ENCODE results near the gene RNASEH2A.

Gene RNASEH2A

DNA sequence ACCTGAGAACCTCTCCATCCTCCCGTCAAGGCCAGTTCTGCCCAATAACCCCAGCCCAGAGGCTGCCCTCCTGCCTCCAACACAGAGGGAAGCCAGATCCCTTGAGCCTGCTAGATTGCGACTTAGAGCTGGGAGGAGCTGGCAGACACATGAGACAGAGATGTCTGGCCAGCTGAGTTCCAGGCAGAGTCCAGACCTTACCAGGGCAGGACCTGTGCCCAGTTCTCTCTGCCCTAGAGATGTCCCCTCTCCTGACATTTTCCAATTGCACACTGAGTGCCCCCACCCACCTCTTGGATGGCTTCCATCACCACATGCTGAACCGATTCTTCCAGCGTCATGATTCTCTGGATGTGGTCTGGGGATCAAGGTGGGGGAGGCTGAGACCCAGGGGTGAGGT, 34.1 kb upstream of the RNASEH2A start:
- Histone ChIP-seq H3K9me3 (ENCODE audit: control insufficient read depth, low read length) (no peaks in the 10 kb centered on the region), H3K4me3 (ENCODE audit: extremely low read depth, insufficient read depth, low read length, poor library complexity, severe bottlenecking) (no peak overlapping the region), H3K4me1 (ENCODE audit: control insufficient read depth, insufficient read depth, low read length, poor library complexity, severe bottlenecking) (peaks cover 16% of the 10 kb centered on the region), H3K36me3 (ENCODE audit: control insufficient read depth, insufficient read depth, low read length) (peaks cover 7% of the 10 kb centered on the region), H3K27ac (ENCODE audit: low read depth, low read length, severe bottlenecking) (no peak overlapping the region)
- 86 to 100% methylated on average over 1 of the region's 4 CpGs for WGBS, 2 experiments (ENCODE audit: insufficient coverage in 2 of 2)

DNA sequence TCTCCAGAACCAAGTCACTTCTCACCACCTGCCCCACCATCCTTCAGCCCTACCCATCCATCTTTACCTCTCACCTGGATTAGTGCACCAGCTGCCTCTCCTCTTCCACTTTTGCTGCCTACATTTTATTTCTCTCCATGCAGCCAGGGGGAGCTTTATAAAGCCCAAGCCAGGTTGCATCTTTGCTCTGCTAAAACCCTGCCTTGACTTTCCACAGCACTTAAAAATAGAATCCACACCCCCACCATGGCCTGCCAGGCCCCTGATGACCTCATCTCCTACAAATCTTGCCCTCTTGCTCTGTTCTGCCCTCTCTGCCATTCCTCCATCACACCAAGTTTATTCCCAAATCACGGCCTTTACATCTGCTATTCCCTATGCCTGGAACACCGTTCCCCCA, 32.8 kb upstream of the RNASEH2A start:
- H3K4me1 ChIP-seq (ENCODE audit: control insufficient read depth, insufficient read depth, low read length, poor library complexity, severe bottlenecking) = peaks cover 19% of the 10 kb centered on the region
- 96 to 98% methylated on average over 2 of the region's 2 CpGs for WGBS, 2 experiments (ENCODE audit: insufficient coverage in 2 of 2)
- peaks cover 7% of the 10 kb centered on the region for H3K36me3 ChIP-seq (ENCODE audit: control insufficient read depth, insufficient read depth, low read length)
- no peak overlapping the region for H3K4me3 ChIP-seq (ENCODE audit: extremely low read depth, insufficient read depth, low read length, poor library complexity, severe bottlenecking)
- no peak overlapping the region for H3K27ac ChIP-seq (ENCODE audit: low read depth, low read length, severe bottlenecking)
- no peaks in the 10 kb centered on the region for H3K9me3 ChIP-seq (ENCODE audit: control insufficient read depth, low read length)

DNA sequence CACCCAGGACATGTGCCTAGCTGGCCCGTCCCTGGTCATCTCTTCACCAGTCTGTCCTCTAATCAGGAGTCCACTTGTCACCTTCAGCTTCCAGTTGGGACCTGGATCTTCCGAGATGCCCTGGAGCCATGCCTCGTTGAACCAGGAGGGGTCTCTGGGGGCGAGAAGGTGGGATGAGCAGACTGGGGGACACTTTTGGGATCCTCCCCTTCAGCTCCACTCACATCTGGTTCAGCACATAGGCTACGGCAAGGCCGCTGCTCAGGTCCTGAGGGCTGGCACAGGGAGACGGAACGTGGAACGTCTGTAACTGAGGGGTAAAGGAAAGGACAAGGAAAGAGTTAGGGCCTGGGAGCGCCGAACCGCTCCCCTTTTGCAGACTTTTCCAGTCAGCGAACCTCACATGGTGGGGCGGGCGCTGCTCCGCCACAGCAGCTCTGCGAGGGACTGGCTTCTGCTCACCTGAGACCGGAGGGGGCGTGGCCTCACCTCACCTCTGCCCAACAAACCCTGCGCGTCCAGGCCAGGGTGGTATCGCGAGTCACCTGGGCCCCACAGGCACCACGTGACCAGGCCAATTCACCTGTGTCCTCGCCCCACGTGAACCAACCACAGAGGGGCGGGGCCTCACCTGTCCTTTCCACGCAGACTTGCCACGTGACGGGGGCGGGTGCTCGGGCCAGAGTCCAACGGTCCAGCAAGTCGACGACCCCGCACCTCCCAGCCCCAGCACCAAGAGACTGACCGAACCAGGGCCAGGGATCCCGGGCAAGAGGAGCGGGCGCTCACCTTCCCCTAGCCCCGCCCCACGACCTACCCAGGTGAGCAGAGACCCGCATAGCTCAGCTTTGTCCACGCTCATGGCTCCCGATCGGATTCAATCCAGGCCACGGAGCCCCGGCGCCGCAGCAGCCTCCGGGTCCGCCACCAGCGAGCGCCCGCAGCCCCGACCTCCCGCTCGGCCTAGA, 31.5 kb upstream of the RNASEH2A start, which contains the start of gene HOOK2:
Gene HOOK2 (minus strand): TSS at position 965 of the 968 bp plus-strand sequence. CDS start 103 bp downstream, at position 862.
- Histone ChIP-seq H3K4me1 (ENCODE audit: control insufficient read depth, insufficient read depth, low read length, poor library complexity, severe bottlenecking) (peaks cover 31% of the 10 kb centered on the region), H3K27ac (ENCODE audit: low read depth, low read length, severe bottlenecking) (no peak within 1 kb of the TSS), H3K9me3 (ENCODE audit: control insufficient read depth, low read length) (no peaks in the 10 kb centered on the region), H3K36me3 (ENCODE audit: control insufficient read depth, insufficient read depth, low read length) (peaks cover 7% of the 10 kb centered on the region), H3K4me3 (ENCODE audit: extremely low read depth, insufficient read depth, low read length, poor library complexity, severe bottlenecking) (peak within 1 kb of the TSS; percentile 57)
- WGBS, 2 experiments (ENCODE audit: insufficient coverage in 2 of 2) = 24 to 31% methylated on average over 40 to 41 of the region's 58 CpGs

DNA sequence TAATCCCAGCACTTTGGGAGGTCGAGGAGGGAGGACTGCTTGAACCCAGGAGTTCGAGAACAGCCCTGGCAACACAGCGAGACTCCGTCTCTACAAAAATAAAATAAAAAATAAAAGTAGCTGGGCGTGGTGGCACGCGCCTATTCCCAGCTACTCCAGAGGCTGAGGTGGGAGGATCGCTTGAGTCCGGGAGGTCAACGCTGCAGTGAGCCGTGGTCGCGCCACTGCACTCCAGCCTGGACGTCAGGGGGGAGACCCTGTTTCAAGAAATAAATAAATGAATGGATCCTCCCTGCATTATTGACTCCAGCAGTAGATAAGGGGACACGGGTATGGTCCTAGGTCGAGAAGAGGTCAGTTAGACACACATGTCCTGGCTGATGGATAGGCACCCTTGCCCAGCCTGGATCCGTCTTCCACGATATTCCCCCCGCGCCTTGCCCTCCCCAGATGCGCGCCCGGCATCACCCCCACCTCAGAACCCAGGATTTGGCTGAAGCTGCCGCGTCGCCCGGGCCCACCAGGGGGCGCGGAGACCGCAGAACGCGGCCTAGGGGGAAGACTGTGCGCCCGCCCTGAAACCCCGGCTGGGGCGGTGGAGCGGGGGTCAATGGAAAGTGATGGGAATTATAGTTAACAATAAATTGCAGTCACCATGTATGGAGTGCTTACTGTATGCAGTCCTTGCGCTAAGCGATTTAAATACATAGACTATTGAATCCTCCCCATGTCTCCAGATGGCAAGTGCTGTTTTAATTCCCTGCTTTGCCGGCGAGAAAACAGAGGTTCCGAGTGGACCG, 29.0 kb upstream of the RNASEH2A start:
- peak overlapping the region; percentile 57 for H3K4me3 ChIP-seq (ENCODE audit: extremely low read depth, insufficient read depth, low read length, poor library complexity, severe bottlenecking)
- no peaks in the 10 kb centered on the region for H3K9me3 ChIP-seq (ENCODE audit: control insufficient read depth, low read length)
- peaks cover 30% of the 10 kb centered on the region for H3K4me1 ChIP-seq (ENCODE audit: control insufficient read depth, insufficient read depth, low read length, poor library complexity, severe bottlenecking)
- peak overlapping the region; percentile 88 for H3K27ac ChIP-seq (ENCODE audit: low read depth, low read length, severe bottlenecking)
- WGBS, 2 experiments (ENCODE audit: insufficient coverage in 2 of 2) = 16 to 24% methylated on average over 19 to 29 of the region's 43 CpGs
- H3K36me3 ChIP-seq (ENCODE audit: control insufficient read depth, insufficient read depth, low read length) = peaks cover 7% of the 10 kb centered on the region

DNA sequence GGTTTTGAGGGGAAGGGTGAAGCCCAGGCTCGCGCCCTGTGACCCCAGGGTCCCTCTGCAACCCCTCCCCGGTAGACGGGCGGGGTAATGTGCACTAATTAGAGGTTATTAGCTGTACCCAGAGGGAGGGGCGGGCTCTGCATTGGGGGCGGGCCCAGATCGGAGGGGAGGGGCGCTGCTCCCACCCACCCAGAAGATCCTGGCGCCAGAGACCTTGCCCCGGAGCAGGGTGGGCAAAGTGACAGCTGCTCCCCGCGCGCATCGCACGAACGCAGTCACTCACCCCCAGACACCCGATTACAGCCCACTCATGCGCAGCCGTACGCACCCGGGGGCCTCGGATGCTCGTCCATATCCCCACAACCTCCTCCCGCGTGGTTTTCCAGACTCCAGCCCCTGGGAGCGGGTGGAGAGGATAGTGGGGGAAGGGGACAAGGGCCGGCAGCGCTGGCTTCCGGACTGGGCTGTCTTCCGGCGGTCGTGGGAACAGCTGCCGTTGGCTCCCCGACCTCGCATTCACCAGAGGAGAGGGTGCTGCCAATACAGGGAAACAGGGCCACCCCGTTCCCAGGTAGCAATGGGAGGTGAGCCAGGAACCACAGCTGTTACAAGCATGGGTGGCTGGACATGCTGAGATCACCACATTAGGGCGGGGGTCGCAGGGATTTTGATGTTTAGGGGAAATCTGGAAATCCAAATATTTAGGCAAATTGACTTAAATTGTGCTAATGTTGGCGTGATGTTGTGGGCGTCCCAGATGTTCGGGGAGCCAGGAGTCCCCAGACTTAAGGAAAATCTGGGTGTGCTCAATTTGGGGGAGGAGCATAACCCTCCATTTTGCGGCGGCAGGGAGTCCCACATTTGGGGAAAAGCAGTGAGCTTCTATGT, 28.1 kb upstream of the RNASEH2A start:
- H3K27ac ChIP-seq (ENCODE audit: low read depth, low read length, severe bottlenecking) = peak overlapping the region; percentile 88
- peak overlapping the region; percentile 57 for H3K4me3 ChIP-seq (ENCODE audit: extremely low read depth, insufficient read depth, low read length, poor library complexity, severe bottlenecking)
- H3K4me1 ChIP-seq (ENCODE audit: control insufficient read depth, insufficient read depth, low read length, poor library complexity, severe bottlenecking) = peaks cover 24% of the 10 kb centered on the region
- H3K9me3 ChIP-seq (ENCODE audit: control insufficient read depth, low read length) = no peaks in the 10 kb centered on the region
- H3K36me3 ChIP-seq (ENCODE audit: control insufficient read depth, insufficient read depth, low read length) = peaks cover 7% of the 10 kb centered on the region
- 4 to 6% methylated on average over 29 to 32 of the region's 44 CpGs for WGBS, 2 experiments (ENCODE audit: insufficient coverage in 2 of 2)

DNA sequence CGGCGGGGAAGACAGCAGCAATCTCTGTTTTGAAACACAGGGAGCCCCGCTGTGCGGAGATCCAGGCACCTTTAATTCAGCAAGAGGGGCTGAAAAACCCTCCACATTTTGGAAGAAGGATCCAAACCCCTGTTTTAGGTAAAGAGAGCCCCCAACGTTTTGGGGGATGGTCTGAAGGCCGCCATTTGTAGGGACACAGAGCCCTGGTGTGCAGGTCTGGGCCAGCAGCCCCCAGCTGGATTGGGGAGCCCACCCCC, 27.6 kb upstream of the RNASEH2A start:
- H3K36me3 ChIP-seq (ENCODE audit: control insufficient read depth, insufficient read depth, low read length) = peaks cover 7% of the 10 kb centered on the region
- H3K9me3 ChIP-seq (ENCODE audit: control insufficient read depth, low read length) = no peaks in the 10 kb centered on the region
- WGBS, 2 experiments (ENCODE audit: insufficient coverage in 2 of 2) = 24 to 32% methylated on average over 6 of the region's 6 CpGs
- H3K27ac ChIP-seq (ENCODE audit: low read depth, low read length, severe bottlenecking) = peak overlapping the region; percentile 88
- peak overlapping the region; percentile 57 for H3K4me3 ChIP-seq (ENCODE audit: extremely low read depth, insufficient read depth, low read length, poor library complexity, severe bottlenecking)
- peaks cover 26% of the 10 kb centered on the region for H3K4me1 ChIP-seq (ENCODE audit: control insufficient read depth, insufficient read depth, low read length, poor library complexity, severe bottlenecking)

DNA sequence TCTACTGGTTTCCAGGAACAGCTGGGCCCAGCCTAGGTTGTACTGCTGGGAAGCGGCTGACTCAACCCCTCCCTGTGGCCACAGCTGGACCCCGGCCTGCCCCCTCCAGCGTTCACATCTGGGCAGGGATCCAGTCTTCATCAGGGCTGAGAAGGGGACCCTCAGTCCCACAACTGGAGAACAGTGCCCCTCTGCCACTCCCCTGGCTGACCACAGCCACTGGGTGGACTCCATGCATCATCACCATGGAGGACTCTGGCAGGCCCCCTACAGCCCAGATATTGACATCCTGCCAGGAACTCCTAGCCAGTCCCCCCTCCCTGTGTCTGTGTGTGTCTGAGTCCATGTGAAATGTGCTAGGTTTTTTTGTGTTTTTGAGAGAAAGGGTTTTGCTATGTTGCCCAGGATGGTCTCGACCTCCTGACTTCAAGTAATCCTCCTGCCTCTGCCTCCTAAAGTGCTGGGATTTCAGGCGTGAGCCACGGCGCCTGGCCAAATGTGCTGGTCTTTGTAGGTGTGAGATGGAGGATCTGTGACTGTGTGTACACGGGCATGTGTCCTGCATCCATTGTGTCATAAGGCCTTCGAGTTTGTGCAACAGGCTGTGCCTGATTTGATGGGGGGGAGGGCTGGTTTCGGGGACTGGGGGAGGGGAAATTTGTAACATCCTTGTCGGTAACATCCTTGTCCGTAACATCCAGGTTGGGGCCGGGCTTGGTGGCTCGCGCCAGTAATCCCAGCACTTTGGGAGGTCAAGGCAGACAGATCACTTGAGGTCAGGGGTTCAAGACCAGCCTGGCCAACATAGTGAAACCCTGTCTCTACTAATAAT, 27.0 kb upstream of the RNASEH2A start:
- Histone ChIP-seq H3K4me1 (ENCODE audit: control insufficient read depth, insufficient read depth, low read length, poor library complexity, severe bottlenecking) (peaks cover 31% of the 10 kb centered on the region), H3K9me3 (ENCODE audit: control insufficient read depth, low read length) (no peaks in the 10 kb centered on the region), H3K4me3 (ENCODE audit: extremely low read depth, insufficient read depth, low read length, poor library complexity, severe bottlenecking) (no peak overlapping the region), H3K36me3 (ENCODE audit: control insufficient read depth, insufficient read depth, low read length) (peaks cover 3% of the 10 kb centered on the region), H3K27ac (ENCODE audit: low read depth, low read length, severe bottlenecking) (peak overlapping the region; percentile 88)
- WGBS, 2 experiments (ENCODE audit: insufficient coverage in 2 of 2) = 78% methylated on average over 10 to 15 of the region's 15 CpGs

DNA sequence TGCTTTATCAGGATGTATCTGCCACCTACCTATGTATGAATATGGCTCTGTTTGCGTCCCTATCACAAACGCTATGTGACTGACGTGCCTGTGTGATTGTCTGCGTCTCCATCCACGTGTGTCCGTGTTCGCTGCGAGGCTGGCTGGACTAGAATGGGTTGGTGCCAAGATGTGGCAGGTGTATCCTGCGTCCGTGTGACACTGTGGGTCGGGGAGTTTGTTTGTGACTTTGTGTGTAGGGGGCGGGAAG, 24.3 kb upstream of the RNASEH2A start:
- peak overlapping the region; percentile 34 for H3K4me3 ChIP-seq (ENCODE audit: extremely low read depth, insufficient read depth, low read length, poor library complexity, severe bottlenecking)
- 65 to 86% methylated on average over 8 to 12 of the region's 12 CpGs for WGBS, 2 experiments (ENCODE audit: insufficient coverage in 2 of 2)
- no peaks in the 10 kb centered on the region for H3K36me3 ChIP-seq (ENCODE audit: control insufficient read depth, insufficient read depth, low read length)
- no peaks in the 10 kb centered on the region for H3K9me3 ChIP-seq (ENCODE audit: control insufficient read depth, low read length)
- peaks cover 52% of the 10 kb centered on the region for H3K4me1 ChIP-seq (ENCODE audit: control insufficient read depth, insufficient read depth, low read length, poor library complexity, severe bottlenecking)
- H3K27ac ChIP-seq (ENCODE audit: low read depth, low read length, severe bottlenecking) = peak overlapping the region; percentile 93

DNA sequence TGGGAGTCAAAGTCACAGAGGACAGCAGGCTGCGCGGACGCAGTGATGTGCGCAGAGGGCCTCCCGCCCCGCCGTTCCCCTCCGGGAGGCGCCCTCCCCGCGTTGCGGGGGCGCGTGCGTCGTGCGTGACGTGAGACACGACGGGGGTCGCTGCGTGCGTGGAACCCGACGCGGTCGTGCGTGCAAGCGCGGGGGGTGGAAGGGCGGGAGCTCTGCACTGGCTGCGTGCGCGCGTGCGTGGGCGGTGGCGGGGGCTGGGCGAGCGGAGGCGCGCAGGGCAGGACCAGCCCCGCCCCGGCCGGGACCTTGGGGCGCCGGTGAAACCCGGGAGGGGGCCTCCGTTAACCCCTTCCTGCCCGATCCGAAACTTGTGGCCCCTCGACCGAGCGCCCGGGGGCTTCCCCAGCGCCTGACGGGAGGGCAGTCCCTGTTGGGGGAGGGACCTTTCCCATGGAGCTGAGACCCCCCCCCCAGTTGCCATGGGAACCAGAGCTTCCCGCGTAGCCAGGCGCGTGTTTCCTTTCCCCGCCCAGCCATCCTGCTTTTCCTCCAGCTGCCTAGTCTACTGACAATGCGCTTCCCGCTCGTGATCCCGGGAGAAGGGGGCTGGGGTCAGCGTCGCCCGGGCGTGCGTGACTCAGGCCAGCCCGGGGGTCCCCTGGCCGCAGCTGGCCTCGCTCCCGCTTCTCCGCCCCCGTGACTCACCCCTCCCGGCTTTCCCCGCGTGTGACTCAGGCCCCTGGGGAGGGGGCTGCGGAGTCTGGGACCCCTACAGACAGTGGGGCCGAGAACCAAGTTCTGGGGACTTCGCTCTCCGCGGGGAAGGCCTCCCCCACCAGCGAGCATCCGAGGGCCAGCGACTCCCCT, 23.7 kb upstream of the RNASEH2A start:
- H3K4me1 ChIP-seq (ENCODE audit: control insufficient read depth, insufficient read depth, low read length, poor library complexity, severe bottlenecking) = peaks cover 49% of the 10 kb centered on the region
- peak overlapping the region; percentile 34 for H3K4me3 ChIP-seq (ENCODE audit: extremely low read depth, insufficient read depth, low read length, poor library complexity, severe bottlenecking)
- H3K27ac ChIP-seq (ENCODE audit: low read depth, low read length, severe bottlenecking) = peak overlapping the region; percentile 93
- H3K36me3 ChIP-seq (ENCODE audit: control insufficient read depth, insufficient read depth, low read length) = no peaks in the 10 kb centered on the region
- no peaks in the 10 kb centered on the region for H3K9me3 ChIP-seq (ENCODE audit: control insufficient read depth, low read length)
- WGBS, 2 experiments (ENCODE audit: insufficient coverage in 2 of 2) = 3 to 4% methylated on average over 59 to 60 of the region's 88 CpGs

All from mesodermal cell (in vitro differentiated cells).